Naive B cell (primary cell): ENCODE results near the gene KCTD21. TPM values are rescaled to one million over a fixed set of nuclear protein-coding genes. Genes with fewer than 3 reads are reported as not detected.
A peak's percentile ranks its signal among the peaks of the same experiment; 100 is the strongest.
"Not testable (repeated sequence)": the region's sequence is repeated elsewhere in the genome, so short reads cannot be mapped to it uniquely, and the experiment has no call there.

Experiments used
- ATAC-seq, 2 donors: fragments of 150-1000 bp; cut with Tn5 transposase; 2 replicates each; pipeline ENCODE4 v1.10.0; 2021; ENCODE audit warnings: low read depth in 2 of 2, mild to moderate bottlenecking in 2 of 2, moderate library complexity in 2 of 2
- DNase-seq: peaks from one replicate; pipeline ENCODE4 v3.0.0; 2022
- H3K27ac Mint-ChIP-seq, 6 donors: one replicate each; pipeline ENCODE4 v1.8.0; 2020 to 2022; ENCODE audit warnings: mild to moderate bottlenecking in 6 of 6, mixed read lengths in 6 of 6, moderate library complexity in 5 of 6, inconsistent platforms in 2 of 6
- H3K27me3 Mint-ChIP-seq, 3 donors: one replicate each; pipeline ENCODE4 v1.8.0; 2021 to 2022; ENCODE audit warnings: mixed read lengths in 3 of 3, mild to moderate bottlenecking in 1 of 3
- H3K36me3 Mint-ChIP-seq, 2 donors: one replicate each; pipeline ENCODE4 v1.8.0; 2020 to 2022; ENCODE audit warnings: mixed read lengths in 2 of 2, inconsistent platforms in 1 of 2, mild to moderate bottlenecking in 1 of 2
- H3K4me1 Mint-ChIP-seq, 3 donors: one replicate each; pipeline ENCODE4 v1.8.0; 2020 to 2022; ENCODE audit warnings: mixed read lengths in 3 of 3, inconsistent platforms in 1 of 3, mild to moderate bottlenecking in 1 of 3, moderate library complexity in 1 of 3
- H3K4me3 Mint-ChIP-seq, 8 donors: one replicate each; pipeline ENCODE4 v1.8.0; 2020 to 2022; ENCODE audit warnings: mild to moderate bottlenecking in 8 of 8, mixed read lengths in 8 of 8, moderate library complexity in 8 of 8, inconsistent platforms in 2 of 8
- H3K9me3 Mint-ChIP-seq, 7 donors: one replicate each; pipeline ENCODE4 v1.8.0; 2020 to 2022; ENCODE audit warnings: mixed read lengths in 7 of 7, mild to moderate bottlenecking in 5 of 7, inconsistent platforms in 2 of 7, moderate library complexity in 1 of 7
- polyA plus RNA-seq, 6 donors: library from polyadenylated mRNA; unstranded; fragments of 300-500 nt; fragmentation: Illumina TruSeq; gene quantifications; one replicate each; pipeline ENCODE4 v1.2.3, GENCODE V29; 2021; ENCODE audit warnings: low read depth in 6 of 6

Gene KCTD21
- polyA plus RNA-seq, 6 donors from 2014 or later = 1.2 to 3.4 (median 1.8) TPM; not detected in 1

DNA sequence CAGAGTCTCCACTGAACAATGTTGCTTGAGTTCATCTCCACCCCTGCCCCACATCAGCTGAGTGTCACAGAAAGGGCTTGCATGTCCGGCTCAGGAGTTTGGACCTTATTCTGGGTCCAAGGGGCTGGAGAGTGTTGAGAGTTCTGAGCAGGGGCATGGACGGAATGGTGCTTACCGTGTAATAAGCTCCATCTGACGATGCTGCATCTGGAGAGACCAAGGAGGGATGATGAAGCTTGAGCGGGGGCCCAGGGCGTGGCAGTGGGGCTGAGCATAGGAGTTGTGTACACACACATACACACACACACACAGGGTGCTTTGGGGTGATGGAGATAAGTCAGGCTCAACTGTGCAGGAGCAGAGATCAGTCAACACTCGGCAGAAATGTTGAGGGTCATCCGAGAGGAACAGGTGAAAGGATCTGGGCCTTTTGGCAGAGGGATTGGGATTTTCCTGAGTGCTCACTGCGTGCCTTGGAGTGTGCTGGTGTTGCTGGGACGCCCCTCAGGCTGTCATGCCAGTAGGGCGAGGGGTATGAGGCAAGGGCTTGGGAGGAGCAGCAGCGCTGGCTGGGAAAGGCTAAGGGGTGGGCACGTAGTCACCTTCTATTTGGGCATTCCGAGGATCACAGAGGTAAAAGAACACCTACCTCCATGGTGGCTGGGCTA lies 2.6 kb upstream of the KCTD21 start:
- Mint-ChIP-seq H3K36me3 (no peaks in the 10 kb centered on the region), H3K27ac (peak overlapping the region in 2 of 6 donors; percentile 23 to 67), H3K9me3 (no peaks in the 10 kb centered on the region), H3K4me3 (peak overlapping the region in 4 of 8 donors; percentile 34 to 82 (median 64)), H3K4me1 (peaks cover 37 to 57% (median 54%) of the 10 kb centered on the region in 3 donors), H3K27me3 (no peaks in the 10 kb centered on the region)
- no peak for ATAC-seq
- no peak for DNase-seq

DNA sequence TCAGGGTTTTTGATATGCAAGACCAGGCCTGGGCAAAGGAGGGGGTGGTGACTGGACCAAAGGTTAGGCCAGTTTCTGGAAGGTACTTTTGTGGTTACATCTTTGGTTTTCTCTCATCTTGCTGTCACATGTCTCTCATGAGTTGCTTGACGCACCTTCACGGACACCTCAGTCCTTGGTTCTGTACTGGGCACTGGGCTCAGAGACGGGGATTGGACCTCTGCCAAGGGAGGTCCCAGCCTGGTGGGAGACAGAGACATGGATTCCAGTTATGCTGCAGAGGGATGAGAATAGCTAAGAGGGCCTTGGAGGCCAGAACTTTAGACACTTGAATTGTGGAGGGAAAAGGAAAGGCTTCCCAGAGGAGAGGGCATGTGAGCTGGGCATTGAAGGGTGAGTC lies 1.9 kb upstream of the KCTD21 start:
- Mint-ChIP-seq H3K36me3 (no peaks in the 10 kb centered on the region), H3K4me3 (peak overlapping the region in 6 of 8 donors; percentile 34 to 100 (median 90)), H3K27me3 (no peaks in the 10 kb centered on the region), H3K27ac (peak overlapping the region in 3 of 6 donors; percentile 21 to 88 (median 76)), H3K9me3 (no peaks in the 10 kb centered on the region), H3K4me1 (peaks cover 37 to 57% (median 54%) of the 10 kb centered on the region in 3 donors)
- no peak for DNase-seq
- ATAC-seq = no peak

DNA sequence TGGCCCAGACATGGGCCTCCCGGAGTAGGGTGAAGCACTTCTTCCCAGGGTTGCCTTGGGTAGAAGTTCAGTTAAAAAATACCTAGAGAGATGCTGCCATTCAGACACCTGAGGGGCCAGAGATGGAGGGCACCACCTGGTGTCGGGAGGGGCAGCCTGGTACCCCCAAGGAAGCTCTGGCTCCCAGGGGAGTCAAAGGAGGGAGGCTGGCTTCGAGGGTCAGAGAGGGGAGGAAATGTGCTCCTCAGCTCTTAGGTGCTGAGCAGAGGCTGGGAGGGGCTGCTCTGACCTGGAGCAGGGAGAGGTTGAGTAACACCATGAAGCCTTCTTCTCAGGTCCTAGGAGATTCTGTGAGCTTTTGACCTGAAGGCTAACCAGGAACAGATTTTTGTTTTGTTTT lies 1.4 kb upstream of the KCTD21 start:
- Mint-ChIP-seq H3K36me3 (no peaks in the 10 kb centered on the region), H3K4me3 (peak overlapping the region; percentile 83 to 100 (median 98)), H3K9me3 (no peaks in the 10 kb centered on the region), H3K27ac (peak overlapping the region in 5 of 6 donors; percentile 21 to 88 (median 32)), H3K27me3 (no peaks in the 10 kb centered on the region), H3K4me1 (peaks cover 37 to 57% (median 54%) of the 10 kb centered on the region in 3 donors)
- ATAC-seq (no peak), DNase-seq (no peak)

GRCh38 chr11:78189174-78189724 lies 823 bp upstream of the KCTD21 start:
- ATAC-seq = no peak
- Mint-ChIP-seq H3K36me3 (no peaks in the 10 kb centered on the region), H3K4me3 (peak overlapping the region; percentile 84 to 100 (median 98)), H3K27ac (peak overlapping the region in 3 of 6 donors; percentile 38 to 79 (median 69)), H3K4me1 (peaks cover 37 to 57% (median 54%) of the 10 kb centered on the region in 3 donors), H3K9me3 (no peaks in the 10 kb centered on the region), H3K27me3 (no peaks in the 10 kb centered on the region)
- DNase-seq = no peak

- DNase-seq (peak; percentile 73), ATAC-seq (peak; percentile 65 to 67)
- Mint-ChIP-seq H3K4me1 (peaks cover 32 to 50% (median 44%) of the 10 kb centered on the region in 3 donors), H3K4me3 (peak overlapping the region; percentile 96 to 100 (median 98)), H3K9me3 (no peaks in the 10 kb centered on the region), H3K27ac (peak overlapping the region; percentile 79 to 98 (median 97)), H3K27me3 (no peaks in the 10 kb centered on the region), H3K36me3 (no peaks in the 10 kb centered on the region)
These were observed 800 bp downstream of the KCTD21 start for GRCh38 chr11:78187366-78188285.

GRCh38 chr11:78181185-78181584 lies 7.2 kb downstream of the KCTD21 start:
- DNase-seq (no peak), ATAC-seq (no peak)
- H3K4me1 Mint-ChIP-seq = peaks cover 0 to 17% (median 11%) of the 10 kb centered on the region in 3 donors
- H3K9me3 Mint-ChIP-seq = peaks cover 0 to 16% (median 5%) of the 10 kb centered on the region in 7 donors
- no peak overlapping the region for H3K4me3 Mint-ChIP-seq
- H3K27ac Mint-ChIP-seq = no peak overlapping the region
- peaks cover 9 to 14% of the 10 kb centered on the region in 2 donors for H3K36me3 Mint-ChIP-seq
- no peaks in the 10 kb centered on the region for H3K27me3 Mint-ChIP-seq

- Mint-ChIP-seq H3K36me3 (peaks cover 9 to 14% of the 10 kb centered on the region in 2 donors), H3K9me3 (peaks cover 0 to 16% (median 6%) of the 10 kb centered on the region in 7 donors), H3K4me1 (peaks cover 0 to 17% (median 11%) of the 10 kb centered on the region in 3 donors), H3K27me3 (no peaks in the 10 kb centered on the region), H3K4me3 (no peak overlapping the region), H3K27ac (no peak overlapping the region)
- ATAC-seq (no peak), DNase-seq (no peak)
These were observed 7.7 kb downstream of the KCTD21 start for GRCh38 chr11:78180751-78181150.

DNA sequence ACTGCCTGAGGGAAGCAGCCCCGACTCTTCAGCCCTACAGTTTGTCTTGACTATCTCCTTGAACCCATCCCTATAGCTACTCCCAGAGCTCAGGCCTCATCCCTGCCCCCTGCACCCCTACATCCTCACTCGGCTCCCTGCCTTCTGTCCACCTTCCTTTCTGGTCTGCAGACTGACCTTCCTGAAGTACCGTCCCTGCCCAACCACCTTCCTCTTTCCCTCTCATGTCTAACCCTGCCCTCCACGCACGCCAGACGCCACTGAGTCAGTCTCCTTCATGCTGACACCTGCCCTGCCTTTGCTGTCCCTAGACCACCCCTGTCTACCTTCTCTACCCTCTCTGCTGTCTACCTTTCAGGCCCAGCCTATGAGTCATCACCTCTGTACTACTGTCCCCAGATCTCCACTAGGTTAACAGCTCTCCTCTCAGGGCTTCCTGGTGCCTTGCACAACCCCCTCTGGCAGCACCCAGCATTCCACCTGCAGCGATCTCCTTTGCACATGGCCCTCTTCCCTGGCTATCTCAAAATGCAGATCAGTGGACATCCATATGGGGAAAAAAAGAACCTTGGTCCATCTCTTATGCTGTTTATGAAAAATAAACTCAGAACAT lies 8.9 kb downstream of the KCTD21 start:
- Mint-ChIP-seq H3K36me3 (peaks cover 10 to 14% of the 10 kb centered on the region in 2 donors), H3K27me3 (no peaks in the 10 kb centered on the region), H3K9me3 (peaks cover 0 to 16% (median 6%) of the 10 kb centered on the region in 7 donors), H3K4me1 (peaks cover 0 to 17% (median 11%) of the 10 kb centered on the region in 3 donors), H3K27ac (peak overlapping the region in 4 of 6 donors; percentile 33 to 83 (median 37)), H3K4me3 (peak overlapping the region in 1 of 8 donors; percentile 7)
- ATAC-seq (no peak), DNase-seq (no peak)

GRCh38 chr11:78177216-78177615 lies 11.2 kb downstream of the KCTD21 start:
- H3K36me3 Mint-ChIP-seq = peaks cover 19 to 32% of the 10 kb centered on the region in 2 donors
- peaks cover 0 to 17% (median 11%) of the 10 kb centered on the region in 3 donors for H3K4me1 Mint-ChIP-seq
- ATAC-seq = no peak
- no peak overlapping the region for H3K27ac Mint-ChIP-seq
- peaks cover 0 to 16% (median 6%) of the 10 kb centered on the region in 7 donors for H3K9me3 Mint-ChIP-seq
- DNase-seq = no peak
- H3K27me3 Mint-ChIP-seq = no peaks in the 10 kb centered on the region
- H3K4me3 Mint-ChIP-seq = no peak overlapping the region

DNA sequence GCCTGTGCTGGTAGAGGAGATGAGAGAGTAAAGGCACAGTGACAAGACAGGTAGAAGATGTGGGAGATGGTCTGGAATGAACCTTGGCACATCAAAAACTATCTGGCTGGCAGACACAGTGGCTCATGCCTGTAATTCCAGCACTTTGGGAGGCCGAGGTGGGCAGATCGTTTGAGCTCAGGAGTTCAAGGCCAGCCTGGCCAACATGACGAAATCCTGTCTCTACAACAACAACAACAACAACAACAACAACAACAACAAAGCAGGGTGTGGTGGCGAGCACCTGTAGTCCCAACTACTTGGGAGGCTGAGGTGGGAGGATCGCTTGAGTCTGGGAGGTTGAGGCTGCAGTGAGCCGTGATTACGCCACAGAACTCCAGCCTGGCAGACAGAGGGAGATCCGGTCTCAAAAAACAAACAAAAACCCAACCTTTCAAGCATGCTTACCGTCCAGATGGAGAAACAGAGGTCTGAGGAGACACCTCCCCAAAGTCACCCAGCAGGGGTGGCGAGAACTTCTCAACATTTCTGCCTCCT lies 11.8 kb downstream of the KCTD21 start:
- H3K27ac Mint-ChIP-seq = peak overlapping the region in 2 of 6 donors; percentile 22 to 73
- H3K4me3 Mint-ChIP-seq = no peak overlapping the region
- H3K36me3 Mint-ChIP-seq = peaks cover 19 to 34% of the 10 kb centered on the region in 2 donors
- no peaks in the 10 kb centered on the region for H3K27me3 Mint-ChIP-seq
- ATAC-seq (no peak), DNase-seq (no peak)
- peaks cover 0 to 16% (median 6%) of the 10 kb centered on the region in 7 donors for H3K9me3 Mint-ChIP-seq
- H3K4me1 Mint-ChIP-seq = peaks cover 0 to 17% (median 11%) of the 10 kb centered on the region in 3 donors

GRCh38 chr11:78175862-78176261 lies 12.6 kb downstream of the KCTD21 start:
- Mint-ChIP-seq H3K4me1 (peaks cover 0 to 15% (median 9%) of the 10 kb centered on the region in 3 donors), H3K27ac (peak overlapping the region in 1 of 6 donors; percentile 73), H3K36me3 (peaks cover 14 to 30% of the 10 kb centered on the region in 2 donors)
- not testable (repeated sequence) for H3K4me3 Mint-ChIP-seq, H3K27me3 Mint-ChIP-seq, DNase-seq, ATAC-seq, H3K9me3 Mint-ChIP-seq

- H3K27ac Mint-ChIP-seq = peak overlapping the region in 1 of 6 donors; percentile 38
- no peaks in the 10 kb centered on the region for H3K4me1 Mint-ChIP-seq
- ATAC-seq (no peak), DNase-seq (no peak)
- H3K4me3 Mint-ChIP-seq = no peak overlapping the region
- H3K27me3 Mint-ChIP-seq = no peaks in the 10 kb centered on the region
- H3K9me3 Mint-ChIP-seq = peaks cover 0 to 4% (median 0%) of the 10 kb centered on the region in 7 donors
- H3K36me3 Mint-ChIP-seq = peaks cover 5 to 25% of the 10 kb centered on the region in 2 donors
These were observed 16.5 kb downstream of the KCTD21 start for GRCh38 chr11:78171951-78172350.
